ENCODE data around the gene TUBGCP6. TPM values are rescaled to one million over a fixed set of nuclear protein-coding genes. Genes with fewer than 3 reads are reported as not detected.

TUBGCP6 gene
- total and polyA plus RNA-seq, 4 donors: 26.5 to 57.8 (median 46.4) TPM

DNA sequence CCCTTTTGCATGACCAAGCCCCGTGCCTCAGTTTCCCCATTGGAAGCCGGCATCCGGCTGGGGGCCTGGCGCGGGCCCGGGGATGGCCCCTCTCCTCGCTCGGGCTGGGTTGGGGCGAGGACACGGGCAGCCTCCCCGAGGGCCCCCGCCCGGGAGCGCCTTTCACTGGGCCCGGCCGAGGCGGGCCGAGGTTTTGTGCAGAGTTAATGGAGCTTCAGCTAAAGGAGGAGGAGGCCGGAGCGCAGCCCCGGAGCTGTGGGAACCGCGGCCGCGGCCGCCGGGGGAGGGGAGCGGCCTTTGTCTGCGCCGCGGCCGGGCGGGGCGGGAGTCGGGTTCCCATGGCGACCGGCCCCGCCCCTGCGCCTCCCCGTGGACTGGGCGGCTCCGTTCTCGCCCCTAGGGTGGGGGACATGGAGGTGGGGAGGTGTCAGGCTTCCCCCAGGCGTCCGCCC, 26.7 kb upstream of the TUBGCP6 start:
- TF ChIP-seq CTCF (IDR thresholded peaks at IDR 0.05; ENCODE audit: control extremely low read depth, extremely low read depth): no peak
- no peaks in the 10 kb centered on the region for H3K27me3 ChIP-seq (ENCODE audit: control insufficient read depth in 3 of 3, insufficient read depth in 3 of 3, low read length in 2 of 3)
- peak in 2 of 3 donors; percentile 61 to 65 for DNase-seq
- peaks cover 0 to 30% (median 18%) of the 10 kb centered on the region in 5 donors for H3K4me1 ChIP-seq (ENCODE audit: control insufficient read depth in 5 of 5, insufficient read depth in 5 of 5, low read length in 5 of 5)
- H3K9me3 ChIP-seq (ENCODE audit: control insufficient read depth in 4 of 4, insufficient read depth in 3 of 4, low read length in 3 of 4): no peaks in the 10 kb centered on the region
- peak overlapping the region; percentile 4 for H3K4me3 ChIP-seq
- peak; percentile 5 for ATAC-seq (ENCODE audit: insufficient read depth, low FRiP score)
- H3K27ac ChIP-seq (ENCODE audit: low read depth in 1 of 2, low read length in 1 of 2): no peak overlapping the region
- H3K36me3 ChIP-seq (ENCODE audit: control insufficient read depth in 4 of 4, insufficient read depth in 4 of 4, low read length in 4 of 4): peaks cover 0 to 20% (median 4%) of the 10 kb centered on the region in 4 donors
- WGBS, 2 donors: 0 to 1% methylated on average over 32 to 45 of the region's 45 CpGs
- no peak overlapping the region for H3K9ac ChIP-seq (ENCODE audit: insufficient read depth in 1 of 2, low read length in 2 of 2)

DNA sequence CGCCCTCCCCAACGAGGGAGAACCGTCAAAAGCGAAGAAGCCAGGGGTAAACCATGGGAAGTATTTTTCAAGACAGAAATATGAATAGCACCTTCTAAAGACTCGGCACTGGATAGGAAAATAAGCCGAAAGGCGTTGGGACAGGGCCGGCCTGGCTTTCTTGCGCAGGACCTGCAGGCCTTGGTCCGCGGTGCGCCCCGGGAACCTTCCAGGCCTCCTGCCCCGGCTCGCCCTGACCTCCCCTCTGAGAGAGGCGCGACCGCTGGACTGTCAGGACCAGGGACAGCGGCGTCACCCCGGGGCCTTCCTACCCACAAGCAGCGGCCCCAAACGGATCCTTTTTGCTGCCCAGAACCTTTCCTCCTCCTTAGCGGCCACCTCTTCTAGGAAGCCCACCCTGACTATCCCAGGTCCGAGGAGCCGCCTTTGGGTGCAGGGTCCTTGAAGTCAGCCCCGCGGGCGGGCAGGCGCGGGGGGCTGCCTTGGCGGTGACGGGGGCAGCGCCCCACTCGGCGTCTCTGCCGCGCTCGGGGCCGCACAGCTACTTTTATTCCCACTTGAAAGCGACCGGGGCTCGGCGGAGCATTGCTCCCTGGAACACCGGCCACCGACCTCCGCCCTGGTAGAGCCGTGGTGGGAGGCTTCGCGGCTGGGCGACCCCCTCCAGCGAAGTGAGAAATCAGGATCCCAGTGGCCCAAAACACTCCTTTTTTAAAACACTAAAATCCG, 26.0 kb upstream of the TUBGCP6 start:
- TF ChIP-seq CTCF (IDR thresholded peaks at IDR 0.05; ENCODE audit: control extremely low read depth, extremely low read depth): no peak
- no peak overlapping the region for H3K9ac ChIP-seq (ENCODE audit: insufficient read depth in 1 of 2, low read length in 2 of 2)
- H3K4me1 ChIP-seq (ENCODE audit: control insufficient read depth in 5 of 5, insufficient read depth in 5 of 5, low read length in 5 of 5): peaks cover 0 to 30% (median 18%) of the 10 kb centered on the region in 5 donors
- H3K9me3 ChIP-seq (ENCODE audit: control insufficient read depth in 4 of 4, insufficient read depth in 3 of 4, low read length in 3 of 4): no peaks in the 10 kb centered on the region
- peaks cover 0 to 13% (median 4%) of the 10 kb centered on the region in 4 donors for H3K36me3 ChIP-seq (ENCODE audit: control insufficient read depth in 4 of 4, insufficient read depth in 4 of 4, low read length in 4 of 4)
- peak overlapping the region; percentile 46 to 62 for H3K27ac ChIP-seq (ENCODE audit: low read depth in 1 of 2, low read length in 1 of 2)
- DNase-seq (peak; percentile 59 to 75 (median 75)), ATAC-seq (ENCODE audit: insufficient read depth, low FRiP score) (peak; percentile 38)
- H3K27me3 ChIP-seq (ENCODE audit: control insufficient read depth in 3 of 3, insufficient read depth in 3 of 3, low read length in 2 of 3): no peaks in the 10 kb centered on the region
- 1% methylated on average over 53 of the region's 53 CpGs for WGBS, 2 donors
- peak overlapping the region; percentile 12 for H3K4me3 ChIP-seq

- DNase-seq (peak in 2 of 3 donors; percentile 39 to 48), ATAC-seq (ENCODE audit: insufficient read depth, low FRiP score) (peak; percentile 8)
- H3K4me1 ChIP-seq (ENCODE audit: control insufficient read depth in 5 of 5, insufficient read depth in 5 of 5, low read length in 5 of 5): peaks cover 0 to 30% (median 18%) of the 10 kb centered on the region in 5 donors
- peaks cover 0 to 6% (median 3%) of the 10 kb centered on the region in 4 donors for H3K36me3 ChIP-seq (ENCODE audit: control insufficient read depth in 4 of 4, insufficient read depth in 4 of 4, low read length in 4 of 4)
- no peaks in the 10 kb centered on the region for H3K27me3 ChIP-seq (ENCODE audit: control insufficient read depth in 3 of 3, insufficient read depth in 3 of 3, low read length in 2 of 3)
- H3K4me3 ChIP-seq: peak within 1 kb of the TSS; percentile 32
- 0 to 1% methylated on average over 63 to 92 of the region's 92 CpGs for WGBS, 2 donors
- no peak within 1 kb of the TSS for H3K9ac ChIP-seq (ENCODE audit: insufficient read depth in 1 of 2, low read length in 2 of 2)
- no peak for TF ChIP-seq CTCF (IDR thresholded peaks at IDR 0.05; ENCODE audit: control extremely low read depth, extremely low read depth)
- no peaks in the 10 kb centered on the region for H3K9me3 ChIP-seq (ENCODE audit: control insufficient read depth in 4 of 4, insufficient read depth in 3 of 4, low read length in 3 of 4)
- H3K27ac ChIP-seq (ENCODE audit: low read depth in 1 of 2, low read length in 1 of 2): peak within 1 kb of the TSS; percentile 46 to 71
These were observed 25.3 kb upstream of the TUBGCP6 start, which contains the start of gene MAPK11 for GRCh38 chr22:50269970-50270665. MAPK11 (minus strand) TSS chr22:50270380; CDS start chr22:50270292, 88 bp downstream.

All from lung (tissue), 12 donors.